Ectodermal cell (in vitro differentiated cells): Measurements from ENCODE around the gene FLACC1.

Experiments used
- H3K27ac ChIP-seq: 2 replicates; pipeline ENCODE4 v1.7.0; 2013; ENCODE audit warnings: mild to moderate bottlenecking, low read depth, low read length; ENCODE audit not compliant: insufficient read depth, poor library complexity, severe bottlenecking
- H3K27me3 ChIP-seq: 2 replicates; pipeline ENCODE4 v1.7.0; 2013; ENCODE audit warnings: mild to moderate bottlenecking, low read length; ENCODE audit not compliant: insufficient read depth, control insufficient read depth, poor library complexity, severe bottlenecking
- H3K36me3 ChIP-seq: one replicate; pipeline ENCODE4 v1.7.0; 2013; ENCODE audit warnings: low read length; ENCODE audit not compliant: control insufficient read depth, insufficient read depth
- H3K4me1 ChIP-seq: one replicate; pipeline ENCODE4 v1.7.0; 2013; ENCODE audit warnings: low read length; ENCODE audit not compliant: control insufficient read depth, insufficient read depth
- H3K4me3 ChIP-seq: 2 replicates; pipeline ENCODE4 v1.7.0; 2013; ENCODE audit warnings: low read depth, low read length, control low read depth; ENCODE audit not compliant: insufficient read depth
- H3K9me3 ChIP-seq: 2 replicates; pipeline ENCODE4 v1.7.0; 2013; ENCODE audit warnings: mild to moderate bottlenecking, low read length, moderate library complexity; ENCODE audit not compliant: control insufficient read depth
- WGBS, 2 experiments: methylation state at CpG; one replicate each; pipeline ENCODE4 v1.1.7; 2013; ENCODE audit warnings: missing lambda C conversion rate in 2 of 2; 5-methylcytosine and 5-hydroxymethylcytosine counted together

FLACC1 gene

GRCh38 chr2:201257956-201258665 is 99.0 kb downstream of the FLACC1 start:
- Histone ChIP-seq H3K36me3 (no peaks in the 10 kb centered on the region), H3K4me3 (no peak overlapping the region), H3K27me3 (no peaks in the 10 kb centered on the region), H3K4me1 (peaks cover 10% of the 10 kb centered on the region), H3K27ac (peak overlapping the region; percentile 55), H3K9me3 (no peaks in the 10 kb centered on the region)
- 29 to 31% methylated on average over 10 of the region's 10 CpGs for WGBS, 2 experiments

- Histone ChIP-seq H3K9me3 (no peaks in the 10 kb centered on the region), H3K4me1 (peaks cover 10% of the 10 kb centered on the region), H3K36me3 (no peaks in the 10 kb centered on the region), H3K27ac (no peak overlapping the region), H3K4me3 (no peak overlapping the region), H3K27me3 (no peaks in the 10 kb centered on the region)
- 72 to 79% methylated on average over 12 of the region's 12 CpGs for WGBS, 2 experiments
These were observed 99.7 kb downstream of the FLACC1 start for GRCh38 chr2:201257381-201257955.

- 91 to 97% methylated on average over 3 of the region's 3 CpGs for WGBS, 2 experiments
- Histone ChIP-seq H3K4me1 (peaks cover 10% of the 10 kb centered on the region), H3K27ac (no peak overlapping the region), H3K36me3 (no peaks in the 10 kb centered on the region), H3K4me3 (no peak overlapping the region), H3K9me3 (no peaks in the 10 kb centered on the region), H3K27me3 (no peaks in the 10 kb centered on the region)
These were observed 101.1 kb downstream of the FLACC1 start for GRCh38 chr2:201256082-201256481.

DNA sequence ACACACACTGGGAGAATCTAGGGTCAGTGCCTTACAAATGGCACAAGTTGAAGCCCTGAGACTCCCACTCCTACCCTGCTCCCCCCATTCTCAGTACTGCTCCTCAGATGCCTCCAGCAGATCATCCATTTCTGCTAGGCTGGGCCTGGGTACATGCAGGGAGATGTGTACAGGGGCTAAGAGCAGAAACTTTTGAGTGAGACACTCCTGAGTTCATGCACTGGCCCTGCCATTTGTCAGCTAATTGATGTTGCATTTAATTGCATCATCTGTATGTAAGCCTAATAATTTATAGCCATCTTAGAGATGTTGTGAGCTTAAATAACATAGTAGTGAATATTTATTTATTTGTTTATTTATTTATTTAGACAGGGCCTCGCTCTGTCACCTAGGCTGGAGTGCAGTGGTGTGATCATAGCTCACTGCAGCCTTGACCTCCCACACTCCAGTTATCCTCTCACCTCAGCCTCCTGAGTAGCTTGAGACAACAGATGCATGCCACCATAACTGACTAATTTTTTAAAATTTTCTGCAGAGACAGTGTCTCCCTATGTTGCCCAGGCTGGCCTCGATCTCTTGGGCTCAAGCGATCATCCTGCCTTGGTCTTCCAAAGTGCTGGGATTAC is 101.6 kb downstream of the FLACC1 start:
- WGBS, 2 experiments = 95 to 96% methylated on average over 3 of the region's 3 CpGs
- H3K4me1 ChIP-seq = peaks cover 10% of the 10 kb centered on the region
- H3K9me3 ChIP-seq = no peaks in the 10 kb centered on the region
- no peaks in the 10 kb centered on the region for H3K27me3 ChIP-seq
- H3K4me3 ChIP-seq = no peak overlapping the region
- H3K36me3 ChIP-seq = no peaks in the 10 kb centered on the region
- H3K27ac ChIP-seq = no peak overlapping the region

DNA sequence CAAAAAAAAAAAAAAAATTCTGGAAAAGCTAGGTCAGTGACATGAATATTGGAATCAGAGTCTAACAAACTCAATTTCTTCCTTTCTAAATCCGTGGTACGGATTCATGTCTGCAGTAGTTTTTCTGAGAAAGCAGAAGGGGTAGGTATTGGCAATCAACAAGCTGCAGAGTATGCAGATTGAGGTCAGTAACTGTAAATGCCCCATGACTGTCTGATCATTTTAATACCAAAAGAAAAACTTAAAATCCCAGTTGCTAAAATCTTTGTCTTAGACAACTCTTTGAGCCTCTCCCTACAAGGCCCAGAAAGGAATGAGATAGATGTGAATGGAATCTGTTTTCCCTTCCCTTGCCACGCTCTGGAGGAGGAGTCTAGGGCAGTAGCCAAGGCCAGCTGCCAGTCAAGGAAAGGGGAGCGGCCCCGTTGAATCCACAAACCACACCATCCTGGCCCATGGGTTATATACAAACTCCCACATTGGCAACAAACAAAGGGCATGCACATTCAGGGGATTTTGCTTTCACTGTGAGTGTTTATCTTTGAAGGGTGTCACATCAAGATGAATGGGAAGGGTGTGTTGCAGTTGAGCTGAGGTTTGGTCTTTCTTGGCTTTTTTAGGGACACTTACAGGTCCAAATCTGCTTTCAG is 102.9 kb downstream of the FLACC1 start:
- Histone ChIP-seq H3K27ac (no peak overlapping the region), H3K4me1 (peaks cover 10% of the 10 kb centered on the region)
- WGBS, 2 experiments = 66 to 70% methylated on average over 4 to 5 of the region's 5 CpGs

DNA sequence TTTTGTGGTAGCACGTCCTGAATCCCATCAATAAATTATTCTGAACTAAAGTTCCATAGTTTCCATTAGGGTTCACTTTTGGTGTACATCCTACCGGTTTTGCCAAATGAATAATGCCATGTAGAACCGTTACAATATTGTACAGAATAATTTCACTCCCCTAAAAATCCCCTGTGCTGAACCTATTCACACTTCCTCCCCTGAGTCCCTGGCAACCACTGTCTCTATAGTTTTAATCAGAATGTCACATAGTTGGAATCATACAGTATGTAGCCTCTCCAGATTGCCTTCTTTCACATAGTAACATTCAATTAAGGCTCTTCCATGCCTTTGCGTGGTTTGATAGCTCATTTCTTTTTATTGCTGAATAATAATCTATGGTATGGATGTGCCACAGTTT is 106.4 kb downstream of the FLACC1 start:
- no peaks in the 10 kb centered on the region for H3K27me3 ChIP-seq
- H3K9me3 ChIP-seq = no peaks in the 10 kb centered on the region
- 91 to 98% methylated on average over 3 to 4 of the region's 4 CpGs for WGBS, 2 experiments
- H3K4me1 ChIP-seq = no peaks in the 10 kb centered on the region
- no peak overlapping the region for H3K27ac ChIP-seq
- no peaks in the 10 kb centered on the region for H3K36me3 ChIP-seq
- H3K4me3 ChIP-seq = no peak overlapping the region

More for the DNA sequence above, 102.9 kb downstream of the FLACC1 start:
- Histone ChIP-seq H3K9me3 (no peaks in the 10 kb centered on the region), H3K4me3 (no peak overlapping the region), H3K27me3 (no peaks in the 10 kb centered on the region), H3K36me3 (no peaks in the 10 kb centered on the region)

GRCh38 chr2:201249889-201250288 is 107.3 kb downstream of the FLACC1 start:
- no peaks in the 10 kb centered on the region for H3K27me3 ChIP-seq
- no peaks in the 10 kb centered on the region for H3K36me3 ChIP-seq
- no peaks in the 10 kb centered on the region for H3K4me1 ChIP-seq
- 87 to 92% methylated on average over 2 of the region's 2 CpGs for WGBS, 2 experiments
- no peak overlapping the region for H3K27ac ChIP-seq
- H3K9me3 ChIP-seq = no peaks in the 10 kb centered on the region
- H3K4me3 ChIP-seq = no peak overlapping the region

GRCh38 chr2:201248288-201248844 is 108.8 kb downstream of the FLACC1 start:
- Histone ChIP-seq H3K27me3 (no peaks in the 10 kb centered on the region), H3K4me3 (no peak overlapping the region), H3K9me3 (no peaks in the 10 kb centered on the region), H3K36me3 (no peaks in the 10 kb centered on the region), H3K4me1 (no peaks in the 10 kb centered on the region), H3K27ac (no peak overlapping the region)
- WGBS, 2 experiments = 95 to 97% methylated on average over 6 of the region's 6 CpGs

GRCh38 chr2:201246280-201246679 is 110.9 kb downstream of the FLACC1 start:
- H3K4me3 ChIP-seq = no peak overlapping the region
- no peaks in the 10 kb centered on the region for H3K27me3 ChIP-seq
- H3K27ac ChIP-seq = no peak overlapping the region
- H3K9me3 ChIP-seq = no peaks in the 10 kb centered on the region
- H3K36me3 ChIP-seq = no peaks in the 10 kb centered on the region
- WGBS, 2 experiments = 81 to 96% methylated on average over 1 of the region's 4 CpGs
- H3K4me1 ChIP-seq = no peaks in the 10 kb centered on the region

- H3K4me1 ChIP-seq = no peaks in the 10 kb centered on the region
- no peaks in the 10 kb centered on the region for H3K27me3 ChIP-seq
- no peak overlapping the region for H3K4me3 ChIP-seq
- WGBS, 2 experiments = 91 to 93% methylated on average over 5 of the region's 5 CpGs
- H3K36me3 ChIP-seq = no peaks in the 10 kb centered on the region
- no peak overlapping the region for H3K27ac ChIP-seq
- no peaks in the 10 kb centered on the region for H3K9me3 ChIP-seq
These were observed 112.3 kb downstream of the FLACC1 start for GRCh38 chr2:201244829-201245228.
